Thoracic aorta (tissue), 2 donors: Measurements from ENCODE around the gene URB2. TPM values are rescaled to one million over a fixed set of nuclear protein-coding genes. Genes with fewer than 3 reads are reported as not detected.

Experiments
- ATAC-seq: fragments of 150-250 bp; one replicate; pipeline ENCODE4 v1.8.0; 2017; ENCODE audit warnings: low read depth; ENCODE audit not compliant: insufficient number of reproducible peaks, low FRiP score
- DNase-seq: peaks from one replicate; pipeline ENCODE4 v3.0.0-alpha.2; 2020; ENCODE audit warnings: low spot score
- H3K27ac ChIP-seq, 2 donors: fragments of 200-600 bp; sonication (generic); 1 replicate in 1 of 2; 2 replicates in 1 of 2; pipeline ENCODE4 v1.5.1; 2016; ENCODE audit warnings: mild to moderate bottlenecking in 2 of 2, moderate library complexity in 2 of 2
- H3K27me3 ChIP-seq: fragments of 200-600 bp; sonication (generic); replicated peaks from 2 replicates; pipeline ENCODE4 v1.6.0; 2016; ENCODE audit warnings: mild to moderate bottlenecking; ENCODE audit not compliant: insufficient read depth
- H3K36me3 ChIP-seq: fragments of 200-600 bp; sonication (generic); one replicate; pipeline ENCODE4 v1.5.1; 2016
- H3K4me1 ChIP-seq, 2 donors: fragments of 200-600 bp; sonication (generic); 1 replicate in 1 of 2; 2 replicates in 1 of 2; pipeline versions ENCODE4 v1.5.1 to v1.6.0; 2016; ENCODE audit warnings: low read depth in 2 of 2, mild to moderate bottlenecking in 1 of 2; ENCODE audit not compliant: control insufficient read depth in 1 of 2
- H3K4me3 ChIP-seq: fragments of 200-600 bp; sonication (generic); 2 replicates; pipeline ENCODE4 v1.5.1; 2016; ENCODE audit warnings: mild to moderate bottlenecking
- H3K9me3 ChIP-seq: fragments of 200-600 bp; sonication (generic); 2 replicates; pipeline ENCODE4 v1.5.1; 2016
- total RNA-seq, 2 donors: library from RNA; depleted of rRNA; stranded (reverse); fragments of >200 nt; gene quantifications; one replicate each; pipeline versions ENCODE4 v1.1.0 to v1.2.3, GENCODE V29; 2016
- TF ChIP-seq, protein P1 (sequence below): fragments of 200-600 bp; sonication (generic); IDR thresholded peaks from one replicate; pipeline ENCODE4 v1.5.1; 2019; ENCODE audit warnings: antibody characterized with exemption

The URB2 gene
- total RNA-seq, 2 donors from 2014 or later = 8.5 to 26.9 TPM

GRCh38 chr1:229642970-229643369 lies 16.9 kb downstream of the URB2 start:
- Histone ChIP-seq H3K27me3 (no peaks in the 10 kb centered on the region), H3K4me1 (no peaks in the 10 kb centered on the region), H3K36me3 (peaks cover 32% of the 10 kb centered on the region), H3K4me3 (no peak overlapping the region), H3K27ac (no peak overlapping the region), H3K9me3 (no peaks in the 10 kb centered on the region)
- ATAC-seq (no peak), DNase-seq (no peak)
- TF ChIP-seq, protein P1, sequence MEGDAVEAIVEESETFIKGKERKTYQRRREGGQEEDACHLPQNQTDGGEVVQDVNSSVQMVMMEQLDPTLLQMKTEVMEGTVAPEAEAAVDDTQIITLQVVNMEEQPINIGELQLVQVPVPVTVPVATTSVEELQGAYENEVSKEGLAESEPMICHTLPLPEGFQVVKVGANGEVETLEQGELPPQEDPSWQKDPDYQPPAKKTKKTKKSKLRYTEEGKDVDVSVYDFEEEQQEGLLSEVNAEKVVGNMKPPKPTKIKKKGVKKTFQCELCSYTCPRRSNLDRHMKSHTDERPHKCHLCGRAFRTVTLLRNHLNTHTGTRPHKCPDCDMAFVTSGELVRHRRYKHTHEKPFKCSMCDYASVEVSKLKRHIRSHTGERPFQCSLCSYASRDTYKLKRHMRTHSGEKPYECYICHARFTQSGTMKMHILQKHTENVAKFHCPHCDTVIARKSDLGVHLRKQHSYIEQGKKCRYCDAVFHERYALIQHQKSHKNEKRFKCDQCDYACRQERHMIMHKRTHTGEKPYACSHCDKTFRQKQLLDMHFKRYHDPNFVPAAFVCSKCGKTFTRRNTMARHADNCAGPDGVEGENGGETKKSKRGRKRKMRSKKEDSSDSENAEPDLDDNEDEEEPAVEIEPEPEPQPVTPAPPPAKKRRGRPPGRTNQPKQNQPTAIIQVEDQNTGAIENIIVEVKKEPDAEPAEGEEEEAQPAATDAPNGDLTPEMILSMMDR = no peak

- Histone ChIP-seq H3K4me1 (no peaks in the 10 kb centered on the region), H3K27ac (no peak overlapping the region), H3K4me3 (no peak overlapping the region), H3K27me3 (no peaks in the 10 kb centered on the region), H3K36me3 (peaks cover 29% of the 10 kb centered on the region), H3K9me3 (no peaks in the 10 kb centered on the region)
- TF ChIP-seq, protein P1 = no peak
- no peak for DNase-seq
- ATAC-seq = no peak
Observed at GRCh38 chr1:229643996-229644745, 18.1 kb downstream of the URB2 start.

GRCh38 chr1:229645324-229645993 lies 19.4 kb downstream of the URB2 start:
- Histone ChIP-seq H3K36me3 (peaks cover 29% of the 10 kb centered on the region), H3K4me1 (no peaks in the 10 kb centered on the region), H3K27ac (no peak overlapping the region), H3K9me3 (no peaks in the 10 kb centered on the region), H3K27me3 (no peaks in the 10 kb centered on the region), H3K4me3 (no peak overlapping the region)
- no peak for ATAC-seq
- DNase-seq = no peak
- TF ChIP-seq, protein P1 = no peak

DNA sequence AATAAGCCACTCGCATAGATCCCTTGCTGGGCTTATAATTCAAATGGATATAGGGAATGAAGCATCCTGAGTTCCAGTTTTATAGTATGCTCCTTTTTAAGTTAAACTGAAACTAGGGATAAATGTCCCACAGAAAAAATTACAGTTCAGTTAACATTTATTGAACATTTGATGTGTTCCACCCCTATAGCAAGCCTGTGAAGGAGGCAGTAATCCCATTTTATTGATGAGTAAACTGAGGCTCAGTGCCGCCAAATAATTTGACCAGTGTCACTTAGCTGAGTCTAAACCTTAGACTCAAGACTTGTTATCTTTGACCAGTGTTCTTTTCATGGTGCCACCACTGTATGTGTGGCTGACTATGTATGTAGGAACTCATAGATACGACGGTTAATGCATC lies 22.4 kb downstream of the URB2 start:
- H3K27ac ChIP-seq = no peak overlapping the region
- ATAC-seq = no peak
- H3K27me3 ChIP-seq = no peaks in the 10 kb centered on the region
- H3K9me3 ChIP-seq = no peaks in the 10 kb centered on the region
- H3K36me3 ChIP-seq = peaks cover 30% of the 10 kb centered on the region
- no peaks in the 10 kb centered on the region for H3K4me1 ChIP-seq
- no peak overlapping the region for H3K4me3 ChIP-seq
- TF ChIP-seq, protein P1 = no peak
- DNase-seq = no peak

DNA sequence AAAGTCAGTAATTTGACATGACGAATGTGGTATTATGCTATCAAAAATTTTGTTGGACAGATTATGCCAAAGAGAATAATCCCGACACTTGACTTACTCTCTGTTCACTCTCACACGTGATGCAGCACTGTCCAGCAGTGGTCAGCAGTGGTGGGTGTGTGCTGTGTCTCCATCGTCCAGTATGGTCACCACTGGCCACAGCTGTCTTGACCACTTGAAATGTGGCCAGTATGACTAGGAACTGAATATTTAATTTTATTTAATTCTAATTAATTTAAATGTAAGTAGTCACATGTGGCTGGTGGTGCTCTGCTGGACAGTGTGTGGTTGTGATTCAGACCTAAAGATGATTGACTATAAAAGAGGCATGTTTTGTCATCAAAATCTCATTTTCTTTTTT lies 24.0 kb downstream of the URB2 start:
- H3K36me3 ChIP-seq = peaks cover 20% of the 10 kb centered on the region
- no peaks in the 10 kb centered on the region for H3K27me3 ChIP-seq
- no peak overlapping the region for H3K27ac ChIP-seq
- ATAC-seq (no peak), DNase-seq (no peak)
- no peak overlapping the region for H3K4me3 ChIP-seq
- no peaks in the 10 kb centered on the region for H3K9me3 ChIP-seq
- H3K4me1 ChIP-seq = no peaks in the 10 kb centered on the region
- TF ChIP-seq, protein P1 = no peak
